GM11168 (cell line): ENCODE measurements around the gene SMARCA1.
"Not testable (repeated sequence)": the region's sequence is repeated elsewhere in the genome, so short reads cannot be mapped to it uniquely, and the experiment has no call there.

Source experiments
- in situ Hi-C: fragments of 300-500 bp; cut with MboI; formaldehyde crosslinking; loops from one replicate; pipeline ENCODE4 v1.12.0; 2022; ENCODE audit warnings: low sequenced_read_pairs; ENCODE audit not compliant: unreplicated experiment

The SMARCA1 gene, protein sequence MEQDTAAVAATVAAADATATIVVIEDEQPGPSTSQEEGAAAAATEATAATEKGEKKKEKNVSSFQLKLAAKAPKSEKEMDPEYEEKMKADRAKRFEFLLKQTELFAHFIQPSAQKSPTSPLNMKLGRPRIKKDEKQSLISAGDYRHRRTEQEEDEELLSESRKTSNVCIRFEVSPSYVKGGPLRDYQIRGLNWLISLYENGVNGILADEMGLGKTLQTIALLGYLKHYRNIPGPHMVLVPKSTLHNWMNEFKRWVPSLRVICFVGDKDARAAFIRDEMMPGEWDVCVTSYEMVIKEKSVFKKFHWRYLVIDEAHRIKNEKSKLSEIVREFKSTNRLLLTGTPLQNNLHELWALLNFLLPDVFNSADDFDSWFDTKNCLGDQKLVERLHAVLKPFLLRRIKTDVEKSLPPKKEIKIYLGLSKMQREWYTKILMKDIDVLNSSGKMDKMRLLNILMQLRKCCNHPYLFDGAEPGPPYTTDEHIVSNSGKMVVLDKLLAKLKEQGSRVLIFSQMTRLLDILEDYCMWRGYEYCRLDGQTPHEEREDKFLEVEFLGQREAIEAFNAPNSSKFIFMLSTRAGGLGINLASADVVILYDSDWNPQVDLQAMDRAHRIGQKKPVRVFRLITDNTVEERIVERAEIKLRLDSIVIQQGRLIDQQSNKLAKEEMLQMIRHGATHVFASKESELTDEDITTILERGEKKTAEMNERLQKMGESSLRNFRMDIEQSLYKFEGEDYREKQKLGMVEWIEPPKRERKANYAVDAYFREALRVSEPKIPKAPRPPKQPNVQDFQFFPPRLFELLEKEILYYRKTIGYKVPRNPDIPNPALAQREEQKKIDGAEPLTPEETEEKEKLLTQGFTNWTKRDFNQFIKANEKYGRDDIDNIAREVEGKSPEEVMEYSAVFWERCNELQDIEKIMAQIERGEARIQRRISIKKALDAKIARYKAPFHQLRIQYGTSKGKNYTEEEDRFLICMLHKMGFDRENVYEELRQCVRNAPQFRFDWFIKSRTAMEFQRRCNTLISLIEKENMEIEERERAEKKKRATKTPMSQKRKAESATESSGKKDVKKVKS

DNA sequence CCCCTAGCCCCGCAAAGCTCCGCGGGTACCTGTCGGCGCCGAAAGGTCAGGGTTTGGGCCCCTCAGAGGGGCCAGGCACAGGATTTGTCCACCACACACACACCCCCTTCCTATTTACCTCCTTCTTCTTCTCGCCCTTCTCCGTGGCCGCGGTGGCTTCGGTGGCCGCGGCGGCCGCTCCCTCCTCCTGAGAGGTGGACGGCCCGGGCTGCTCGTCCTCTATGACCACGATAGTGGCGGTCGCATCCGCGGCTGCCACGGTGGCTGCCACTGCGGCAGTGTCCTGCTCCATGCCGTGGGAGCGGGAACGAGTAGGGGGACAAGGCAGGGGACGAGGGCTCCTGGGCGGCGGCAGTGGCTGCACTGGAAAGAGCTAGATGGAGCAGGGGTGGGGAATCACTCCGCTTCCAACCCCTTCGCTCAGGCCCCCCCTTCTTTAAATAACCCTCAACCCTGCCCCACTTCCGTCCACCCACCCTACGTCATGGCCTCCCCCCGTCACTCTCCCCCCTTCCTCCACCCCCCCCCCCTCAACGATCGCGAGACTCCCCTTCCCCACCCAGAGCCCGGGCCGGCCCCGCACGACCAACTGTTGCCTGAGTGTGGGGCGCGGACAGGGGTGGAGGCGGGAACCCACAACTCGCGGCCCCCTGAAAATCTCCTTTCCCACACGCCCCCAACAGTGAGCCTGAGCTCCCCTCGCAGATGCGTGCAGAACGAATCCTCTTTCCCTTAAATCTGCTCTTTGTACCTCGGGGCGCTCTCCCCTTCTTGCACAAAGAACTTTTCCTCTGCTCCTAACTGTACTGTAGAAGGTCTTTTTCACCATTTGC, at the start of gene SMARCA1:
Gene SMARCA1, minus strand, starts transcription at position 412 of the 833 bp plus-strand sequence. Its CDS starts 120 bp downstream, at position 292.
- in situ Hi-C loops: no loop called here

DNA sequence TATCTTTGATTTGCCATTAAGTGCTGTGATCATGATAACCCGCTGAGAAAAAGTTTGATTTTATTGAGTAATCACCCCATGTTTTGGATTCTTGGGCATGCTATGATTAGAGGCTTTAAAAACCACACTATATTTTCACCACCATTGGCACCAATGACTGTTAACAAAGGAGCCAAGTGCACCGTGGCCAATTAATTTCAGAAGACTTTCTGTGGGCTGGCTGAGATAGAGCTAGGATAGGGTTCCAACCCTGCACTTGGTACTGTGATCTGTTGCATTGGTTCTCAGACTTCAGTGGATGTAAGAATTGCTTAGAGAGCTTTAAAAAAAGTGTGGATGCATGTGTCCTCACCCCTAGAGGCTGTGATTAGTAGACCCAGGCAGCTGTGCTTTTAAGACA, 49.1 kb upstream of the SMARCA1 start:
- in situ Hi-C loops: no loop called here

DNA sequence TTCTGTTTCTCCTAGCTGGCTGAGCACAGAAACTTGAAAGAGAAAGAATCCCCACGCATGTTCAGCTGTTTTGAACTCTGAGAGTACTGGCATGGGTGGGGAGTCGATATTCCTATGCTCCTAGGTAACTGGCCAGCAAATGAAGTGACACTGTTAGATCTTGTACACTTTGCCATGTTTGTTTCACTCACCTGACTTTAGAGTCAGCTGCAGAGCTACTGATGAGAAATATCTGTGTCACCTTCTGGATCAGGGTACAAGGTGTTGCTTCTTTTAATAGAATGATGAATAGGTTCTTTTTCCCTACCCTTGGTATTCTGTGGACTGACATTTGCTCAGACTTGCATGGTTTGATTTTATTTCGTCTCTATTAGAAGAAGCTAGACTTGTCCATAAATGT, 45.1 kb upstream of the SMARCA1 start:
- in situ Hi-C loops: no loop called here

DNA sequence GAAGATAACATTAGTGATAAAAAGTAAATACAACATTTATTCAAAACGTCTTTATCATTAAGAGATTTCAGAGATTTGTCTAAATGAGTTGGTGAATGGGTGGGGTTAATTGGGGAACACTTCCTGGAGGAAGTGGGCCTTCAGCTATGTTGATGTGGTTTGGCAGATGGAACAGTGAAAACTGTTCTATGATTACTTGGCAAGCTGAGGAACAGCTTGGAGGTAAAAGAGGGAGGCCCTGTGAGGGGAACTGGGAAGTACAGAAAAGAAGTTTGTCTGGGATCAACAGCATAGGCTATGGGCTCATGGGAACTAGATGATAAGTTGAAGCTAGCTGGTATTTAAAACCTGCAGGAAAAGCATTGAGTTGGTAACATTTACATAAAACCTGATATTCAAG, 42.8 kb upstream of the SMARCA1 start:
- in situ Hi-C loops: no loop called here

DNA sequence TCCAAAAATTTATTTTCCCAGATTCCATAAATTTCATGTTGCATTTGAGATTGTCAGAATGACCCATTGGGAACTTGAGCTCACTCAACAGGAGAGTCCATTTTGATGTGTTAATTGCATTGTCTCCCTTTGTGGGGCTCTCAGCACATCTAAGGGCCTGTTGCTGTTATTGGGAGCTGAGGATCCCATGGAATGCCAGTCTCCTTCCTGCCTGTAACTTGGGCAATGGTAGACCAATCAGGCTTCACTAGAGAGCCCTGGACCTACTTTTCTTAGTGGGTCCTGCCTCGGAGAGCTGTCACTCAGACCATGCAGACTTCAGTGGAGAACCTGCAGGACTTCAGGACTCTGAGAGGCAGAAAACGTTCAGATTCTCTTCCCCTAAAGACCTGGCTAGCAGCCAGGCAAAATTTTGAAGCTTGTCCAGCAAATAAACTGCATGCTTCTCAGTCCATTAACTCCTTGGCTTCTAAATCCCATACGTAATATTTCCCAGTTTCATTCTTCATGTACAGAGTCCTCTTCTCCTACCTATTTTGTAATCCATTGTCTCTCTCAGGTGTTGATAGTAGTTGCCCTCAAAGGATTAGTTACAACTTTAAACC, 41.9 kb upstream of the SMARCA1 start:
- in situ Hi-C loops: no loop called here

DNA sequence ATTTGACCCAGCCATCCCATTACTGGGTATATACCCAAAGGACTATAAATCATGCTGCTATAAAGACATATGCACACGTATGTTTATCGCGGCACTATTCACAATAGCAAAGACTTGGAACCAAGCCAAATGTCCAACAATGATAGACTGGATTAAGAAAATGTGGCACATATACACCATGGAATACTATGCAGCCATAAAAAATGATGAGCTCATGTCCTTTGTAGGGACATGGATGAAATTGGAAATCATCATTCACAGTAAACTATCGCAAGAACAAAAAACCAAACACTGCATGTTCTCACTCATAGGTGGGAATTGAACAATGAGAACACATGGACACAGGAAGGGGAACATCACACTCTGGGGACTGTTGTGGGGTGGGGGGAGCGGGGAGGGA, 41.1 kb upstream of the SMARCA1 start:
- in situ Hi-C loops: not testable (repeated sequence)

DNA sequence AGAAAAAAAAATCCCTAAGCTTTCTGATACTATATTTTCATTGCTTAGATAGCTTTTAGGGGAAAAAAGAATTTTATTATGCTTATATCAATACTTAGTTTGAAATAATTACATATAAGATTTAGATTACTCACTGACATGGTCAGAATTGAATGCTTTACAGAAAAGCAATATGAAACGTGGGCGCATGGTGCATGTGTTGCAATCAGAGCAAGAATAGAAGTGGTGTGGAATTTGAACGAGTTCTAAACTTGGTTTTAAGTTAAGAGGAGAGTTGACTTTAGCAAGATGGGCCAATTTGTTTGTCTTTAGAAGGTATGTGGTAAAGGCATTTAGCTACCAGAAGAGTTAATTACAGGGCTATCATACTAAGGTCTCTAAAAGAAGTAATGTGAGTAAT, 38.2 kb upstream of the SMARCA1 start:
- in situ Hi-C loops: no loop called here

DNA sequence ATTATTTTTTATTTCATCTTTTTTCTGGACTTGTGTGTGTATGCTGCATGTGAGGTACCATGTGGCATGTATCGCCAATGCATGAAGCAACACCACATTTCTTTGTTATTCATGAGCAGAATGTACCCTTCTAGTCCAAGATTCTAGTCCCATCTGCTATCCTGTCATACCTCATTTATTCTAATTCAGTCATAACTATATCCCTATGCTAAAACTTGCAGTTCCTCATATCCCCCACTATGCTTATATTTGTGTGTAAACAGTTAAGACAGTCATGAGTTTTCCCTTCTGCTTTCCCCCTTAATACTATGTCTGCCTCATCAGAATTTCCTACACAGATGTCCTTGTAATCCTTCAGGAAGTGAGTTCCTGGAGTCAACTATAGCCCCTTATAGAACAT, 36.5 kb upstream of the SMARCA1 start:
- in situ Hi-C loops: no loop called here

DNA sequence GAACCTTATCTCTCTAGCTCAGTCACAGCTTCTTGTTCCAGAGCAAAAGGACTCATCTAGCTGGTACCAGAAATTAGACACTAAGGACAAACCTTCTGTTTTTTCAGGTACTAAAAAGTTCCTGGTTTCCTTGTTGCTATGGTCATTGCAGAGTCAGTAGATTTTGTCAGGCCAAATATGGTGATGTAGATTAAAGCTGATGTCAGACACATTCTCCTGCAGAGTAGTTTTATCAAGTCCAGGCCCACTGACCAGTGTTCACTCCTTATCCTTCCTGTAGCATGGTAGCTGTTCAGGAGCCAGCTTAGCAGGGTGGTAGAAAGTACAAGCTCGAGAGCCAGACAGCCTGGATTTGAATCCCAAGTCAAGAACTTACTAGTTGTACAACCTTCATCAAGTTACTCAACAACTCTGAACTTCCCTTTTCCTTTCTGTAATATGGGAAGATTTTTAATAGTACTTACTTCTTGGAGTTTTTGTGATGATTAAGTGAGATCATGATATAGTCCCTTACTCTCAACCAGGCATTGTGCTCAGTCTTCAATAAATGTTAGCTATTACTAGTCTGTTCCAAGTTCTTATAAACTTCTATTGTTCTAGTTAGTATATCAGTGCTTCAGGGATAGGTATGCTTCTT, 34.7 kb upstream of the SMARCA1 start:
- in situ Hi-C loops: no loop called here

DNA sequence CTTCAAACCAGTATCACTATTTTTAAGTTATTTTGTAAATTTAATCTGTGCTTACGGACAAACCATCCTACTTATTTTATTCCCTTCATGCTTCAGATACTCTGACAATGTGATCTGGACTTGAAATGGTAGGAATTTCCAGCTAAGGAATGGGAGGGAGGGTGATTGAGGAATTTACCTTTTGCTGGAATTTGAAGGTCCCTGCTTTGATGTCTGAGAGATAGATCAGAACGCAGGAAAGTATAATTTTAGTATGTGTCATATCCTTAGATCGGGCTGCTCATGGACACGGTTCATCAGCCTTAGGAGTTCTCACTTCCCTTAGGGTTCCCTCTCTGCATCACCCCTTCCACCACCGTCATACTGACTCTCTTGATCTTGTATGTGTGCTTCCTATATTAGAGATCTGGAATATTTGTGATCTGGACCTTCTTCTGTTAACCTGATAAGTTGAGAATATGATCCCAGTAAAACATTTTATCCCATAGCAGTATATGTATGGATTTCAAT, 33.6 kb upstream of the SMARCA1 start:
- in situ Hi-C loops: no loop called here

DNA sequence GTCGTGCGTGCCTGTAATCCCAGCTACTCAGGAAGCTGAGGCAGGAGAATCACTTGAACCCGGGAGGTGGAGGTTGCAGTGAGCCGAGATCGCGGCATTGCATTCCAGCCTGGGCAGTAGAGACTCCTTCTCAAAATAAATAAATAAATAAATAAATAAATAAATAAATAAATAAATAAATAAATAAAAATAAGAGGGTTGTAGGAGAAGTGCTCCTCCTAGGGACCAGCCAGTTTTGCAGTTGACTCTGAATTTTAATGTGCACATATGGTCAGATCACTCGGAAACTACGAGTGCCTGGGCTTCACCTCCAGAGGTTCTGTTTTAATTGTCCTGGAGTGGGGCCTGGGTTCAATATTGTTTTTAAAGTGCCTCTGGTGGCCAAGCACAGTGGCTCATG, 31.5 kb upstream of the SMARCA1 start:
- in situ Hi-C loops: not testable (repeated sequence)

DNA sequence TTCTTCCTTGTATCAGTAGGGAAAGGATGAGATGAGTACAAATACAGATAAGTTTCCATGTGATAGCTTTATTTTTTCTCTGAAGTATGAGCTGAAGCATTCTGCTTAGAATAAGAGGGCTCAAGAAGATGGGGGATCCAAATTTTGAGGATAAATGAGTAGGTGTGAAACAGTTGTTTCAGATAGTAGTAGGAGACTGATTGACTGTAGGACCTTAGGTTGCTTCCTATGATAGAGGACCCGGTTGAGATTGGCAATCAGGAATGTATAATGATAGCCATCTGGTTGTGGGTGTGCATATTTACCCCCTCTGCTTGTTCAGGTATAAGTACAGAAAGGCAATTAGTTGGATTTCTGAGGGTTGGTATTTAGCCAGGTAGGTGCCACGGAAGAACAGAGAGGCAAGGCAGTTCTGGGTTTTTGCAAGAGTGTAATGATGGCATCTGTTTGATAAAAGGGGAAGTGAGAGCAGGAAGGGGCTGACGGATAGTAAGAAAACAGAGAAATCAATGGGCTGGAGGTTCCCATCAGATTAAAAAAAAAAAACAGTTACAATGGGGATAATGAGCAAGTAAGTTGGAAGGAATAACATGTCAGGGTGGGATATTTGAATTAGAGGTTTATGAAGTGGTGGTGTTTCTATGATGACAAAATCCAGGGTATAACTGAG, 30.5 kb upstream of the SMARCA1 start:
- in situ Hi-C loops: no loop called here

DNA sequence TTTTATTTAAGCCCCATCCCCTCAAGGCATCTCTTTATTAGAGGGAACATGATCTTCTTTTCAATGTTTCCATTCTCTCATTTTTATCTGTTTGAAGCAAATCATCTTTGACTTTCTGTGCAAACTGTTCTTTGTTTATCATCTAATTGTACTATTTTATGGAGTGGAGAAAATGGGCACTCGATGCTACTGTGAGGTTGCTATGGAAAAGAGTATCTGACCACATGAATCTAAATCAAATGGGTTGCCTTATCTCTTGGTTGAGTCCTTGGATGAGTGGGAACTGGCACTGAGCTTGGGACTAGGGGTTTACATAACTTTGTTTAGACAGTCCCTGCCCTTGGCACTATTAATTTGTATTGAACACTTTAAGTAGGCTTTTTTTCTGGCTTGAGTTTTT, 25.8 kb upstream of the SMARCA1 start:
- in situ Hi-C loops: no loop called here

DNA sequence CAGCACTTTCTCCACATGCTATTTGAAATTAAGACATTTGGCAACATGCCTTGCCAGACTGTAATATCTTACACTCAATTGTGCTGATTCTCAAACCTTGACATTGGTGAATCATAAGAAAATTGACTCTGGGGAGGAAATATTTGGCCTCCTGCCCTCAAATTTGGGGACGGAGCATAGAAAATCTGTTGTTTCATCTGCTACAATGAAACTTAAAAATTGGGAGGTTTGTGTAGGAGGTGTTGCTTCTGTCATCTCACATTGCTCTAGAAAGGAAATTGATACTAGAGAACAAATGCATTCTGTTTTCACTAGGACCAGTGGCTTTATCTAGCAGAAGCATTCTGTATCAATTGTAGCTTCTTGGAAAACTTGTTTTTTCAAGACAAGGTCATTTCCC, 22.1 kb upstream of the SMARCA1 start:
- in situ Hi-C loops: no loop called here

DNA sequence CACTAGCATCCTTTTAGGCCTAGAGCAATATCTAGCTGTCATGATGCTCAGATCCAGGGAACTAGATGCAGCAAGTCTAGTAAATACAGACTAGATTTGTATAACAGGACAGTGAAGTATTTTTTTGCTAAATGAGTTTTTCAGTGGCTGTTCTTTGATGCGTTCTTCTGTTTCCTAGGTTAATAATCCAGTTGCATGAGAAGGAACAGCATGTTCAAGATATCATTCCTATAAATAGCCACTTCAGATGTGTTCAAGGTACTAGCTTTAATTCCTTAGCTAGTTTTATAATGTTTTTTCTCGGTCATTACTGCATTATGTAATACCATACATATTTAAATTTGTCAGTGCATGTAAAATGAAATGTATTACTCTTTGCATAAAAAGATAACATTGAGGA, 21.5 kb upstream of the SMARCA1 start:
- in situ Hi-C loops: no loop called here

DNA sequence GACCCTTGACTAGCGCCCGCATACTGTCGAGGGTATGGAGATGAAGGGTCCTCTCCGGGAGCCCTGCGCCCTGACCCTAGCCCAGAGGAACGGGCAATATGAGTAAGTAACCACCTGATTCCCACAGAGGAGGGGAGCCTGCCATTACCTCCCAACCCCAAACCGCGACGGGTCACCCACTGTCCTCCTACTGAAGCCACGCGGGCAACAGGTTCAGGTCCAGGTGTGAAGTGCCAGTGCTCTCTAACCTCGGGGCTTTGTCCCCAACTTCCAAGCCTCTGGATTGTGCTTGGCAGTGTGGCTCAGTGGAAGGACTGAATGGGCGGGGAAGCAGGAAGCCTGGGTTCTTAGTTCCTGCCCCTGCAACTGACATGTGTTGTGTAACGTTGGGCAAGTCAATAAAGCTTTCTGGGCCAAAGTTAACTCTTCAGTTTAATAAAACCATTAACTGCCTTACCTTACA, 17.5 kb upstream of the SMARCA1 start:
- in situ Hi-C loops: no loop called here

DNA sequence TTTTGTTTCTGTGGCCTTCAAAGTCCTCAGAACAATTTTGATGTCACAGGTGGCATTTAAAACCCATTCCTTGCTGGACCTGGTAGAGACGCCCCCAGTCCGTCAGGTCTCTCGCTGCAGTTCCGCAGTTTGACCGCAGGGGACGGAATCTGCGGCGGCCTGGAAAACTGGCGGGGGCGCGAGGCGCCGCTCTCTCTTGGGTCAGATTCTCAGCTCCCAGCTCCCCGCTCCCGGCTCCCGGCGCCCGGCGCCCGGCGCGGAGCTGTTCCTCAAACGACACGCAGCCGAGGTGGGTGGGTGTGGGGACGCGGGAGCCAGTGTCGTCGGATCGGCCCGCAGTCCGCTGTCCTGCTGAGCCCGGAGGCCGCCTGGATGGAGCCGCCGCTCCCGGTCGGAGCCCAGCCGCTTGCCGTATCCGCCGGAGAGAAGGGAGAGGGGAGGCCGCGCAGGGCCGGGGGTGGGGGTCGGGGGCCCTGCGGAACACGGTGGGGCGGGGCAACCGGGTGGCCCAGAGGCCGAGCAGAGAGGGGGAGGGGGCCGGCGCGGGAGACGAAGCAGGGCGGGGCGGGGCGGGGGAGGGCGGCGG, 16.9 kb upstream of the SMARCA1 start, which contains the start of gene OCRL:
Gene OCRL, plus strand, starts transcription at position 192 of the 586 bp plus-strand sequence. Its CDS starts 181 bp downstream, at position 373.
- in situ Hi-C loops: no loop called here
